GM12801 (cell line): ENCODE data around the gene MARCHF4.

Experiments used
- CTCF ChIP-seq: IDR thresholded peaks from one replicate; pipeline ENCODE4 v1.5.1; 2011; ENCODE audit warnings: control low read depth; ENCODE audit not compliant: insufficient read length; ENCODE audit errors: extremely low read depth

Gene MARCHF4

DNA sequence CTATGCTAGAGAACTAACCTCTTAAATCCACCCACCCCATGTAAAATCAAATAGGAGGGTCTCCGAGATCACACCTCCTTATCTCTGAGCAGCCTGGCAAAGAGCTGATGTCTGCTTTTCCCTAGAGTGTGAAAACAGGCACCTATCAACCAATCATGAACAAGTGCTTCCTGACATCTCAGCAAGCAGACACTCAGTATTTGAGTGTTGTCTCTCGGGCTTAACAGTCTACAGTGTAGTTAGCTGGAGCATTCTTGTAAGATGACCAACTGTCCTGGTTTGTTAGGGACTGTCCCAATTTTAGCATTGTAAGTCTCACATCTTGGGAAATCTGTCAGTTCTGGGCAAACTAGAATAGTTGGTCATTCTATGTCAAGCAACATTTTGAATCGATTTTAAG, 26.4 kb downstream of the MARCHF4 start:
- TF ChIP-seq CTCF: no peak

GRCh38 chr2:216344950-216345300, 27.4 kb downstream of the MARCHF4 start:
- TF ChIP-seq CTCF: no peak

DNA sequence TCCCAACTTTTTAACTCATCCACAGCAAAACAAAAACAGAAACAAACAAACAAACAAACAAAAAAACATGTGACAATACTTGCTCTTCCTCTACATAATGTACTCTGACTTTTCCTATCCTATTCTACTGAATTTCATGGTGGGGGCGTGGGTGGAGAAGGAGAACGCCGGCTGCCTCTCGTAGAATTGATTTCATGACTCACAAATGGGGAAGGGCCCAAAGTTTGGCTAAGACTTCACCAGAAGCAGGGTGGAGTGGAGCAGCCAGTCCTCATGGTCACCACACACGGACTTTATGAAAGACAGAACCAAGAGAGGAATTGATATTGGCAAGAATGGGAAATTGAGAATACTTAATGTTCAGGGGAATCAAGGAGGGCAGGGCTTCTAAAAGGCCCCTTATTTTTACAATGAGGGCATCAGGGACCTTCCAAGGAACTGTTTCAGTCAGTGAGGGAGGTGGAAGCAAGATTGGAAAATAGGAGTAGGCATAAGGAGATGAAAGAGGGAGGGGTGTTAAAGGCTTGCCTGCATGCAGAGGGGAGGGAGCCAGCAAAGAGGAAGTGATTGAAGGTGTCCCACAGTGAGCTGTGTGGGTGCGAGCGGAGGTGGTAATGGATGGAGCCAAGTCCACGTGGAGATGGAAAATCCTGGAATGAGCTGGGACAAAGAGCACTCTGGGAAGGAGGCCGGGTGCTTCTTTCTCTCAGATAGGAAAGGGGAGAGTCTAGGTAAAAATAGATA, 27.9 kb downstream of the MARCHF4 start:
- no peak for TF ChIP-seq CTCF

DNA sequence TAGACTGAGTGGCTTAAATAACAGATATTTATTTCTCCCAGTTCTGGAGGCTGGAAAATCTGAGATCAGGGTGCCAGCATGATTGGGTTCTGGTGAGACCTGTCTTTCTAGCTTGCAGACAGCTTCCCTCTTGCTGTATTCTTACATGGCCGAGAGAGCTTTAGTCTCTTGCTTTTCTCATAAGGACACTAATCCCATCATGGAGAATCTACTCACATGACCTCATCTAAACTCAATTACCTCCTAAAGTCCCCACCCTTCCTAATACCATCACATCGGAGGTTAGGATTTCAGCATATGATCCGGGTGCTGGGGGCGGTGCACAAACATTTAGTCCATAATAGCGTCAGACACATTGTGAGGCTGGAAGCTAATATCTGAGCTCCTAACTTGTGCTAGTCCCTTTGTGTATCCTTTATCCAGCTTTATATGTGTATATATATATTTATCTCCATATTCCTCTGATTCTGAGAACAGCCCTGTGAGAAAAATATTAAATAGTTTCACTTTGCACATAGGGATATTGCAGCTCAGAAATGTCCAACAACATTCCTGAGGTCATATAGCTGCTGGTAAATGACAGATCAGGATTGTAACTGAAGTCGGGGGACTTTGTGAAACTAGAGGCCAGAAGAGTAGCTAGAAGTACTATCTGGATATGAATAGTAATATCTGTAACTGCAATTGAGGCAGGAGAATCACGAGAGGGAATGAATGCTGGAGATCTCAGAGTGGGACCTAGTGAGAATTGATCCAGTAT, 28.9 kb downstream of the MARCHF4 start:
- TF ChIP-seq CTCF: no peak

- no peak for TF ChIP-seq CTCF
Observed at GRCh38 chr2:216341121-216341520, 31.2 kb downstream of the MARCHF4 start.

DNA sequence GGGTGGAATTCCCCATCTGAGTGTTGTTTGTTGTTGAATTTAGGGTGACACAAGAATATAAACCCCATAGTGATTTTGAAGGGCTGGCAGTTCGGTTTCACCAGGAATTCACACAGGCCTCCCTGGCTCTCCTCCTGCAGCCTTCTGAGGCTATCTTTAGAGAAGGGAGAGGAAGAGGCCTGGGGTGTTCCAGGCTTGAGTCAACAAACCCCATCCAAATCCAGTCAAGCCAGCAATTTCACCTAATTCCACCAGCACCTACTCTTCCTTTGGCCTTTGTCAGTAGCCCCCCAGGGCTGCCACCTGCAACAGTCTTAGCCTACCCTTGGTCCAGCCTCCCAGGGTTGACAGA, 32.0 kb downstream of the MARCHF4 start:
- no peak for TF ChIP-seq CTCF

DNA sequence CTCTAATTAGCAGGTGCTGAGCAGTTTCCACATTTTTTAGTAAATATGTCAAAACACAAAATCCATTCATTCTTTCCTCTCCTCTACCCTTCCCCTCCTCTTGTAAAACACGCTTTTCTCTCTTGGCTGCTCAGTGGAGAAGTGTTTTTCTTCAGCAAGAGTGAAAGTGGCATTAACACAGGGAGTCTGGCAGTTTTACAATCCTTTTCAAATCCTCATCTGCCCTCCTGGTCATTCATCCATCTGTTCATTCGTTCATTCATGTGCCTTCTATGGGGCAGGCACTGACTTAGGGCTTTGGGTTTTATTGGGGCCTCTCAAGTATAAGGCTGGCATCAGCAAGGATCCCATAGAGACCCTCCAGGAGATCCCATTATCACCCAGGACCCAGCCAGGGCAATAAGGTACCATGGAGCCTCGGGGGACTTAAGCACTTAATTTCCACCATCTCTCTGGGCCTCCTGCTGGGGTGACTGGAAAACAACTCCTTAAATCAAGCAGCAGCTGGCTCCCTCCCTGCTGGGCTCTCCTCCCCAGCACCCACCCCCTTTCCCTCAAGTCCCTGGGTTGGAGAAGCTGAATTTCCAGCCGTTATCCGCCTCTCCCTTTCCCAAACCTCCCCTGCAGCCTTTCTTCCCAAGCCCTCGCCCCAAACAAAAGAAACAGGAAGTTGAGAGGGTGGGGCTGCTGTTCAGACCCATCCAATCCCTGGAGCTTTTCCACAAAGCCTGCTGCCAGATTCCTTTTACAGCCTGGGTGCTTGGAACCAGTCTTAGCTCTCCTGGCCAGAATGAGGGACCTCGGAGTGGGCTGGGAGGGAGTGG, 32.6 kb downstream of the MARCHF4 start:
- no peak for TF ChIP-seq CTCF
